ENCODE measurements around the gene LTA4H. TPM values are rescaled to one million over a fixed set of nuclear protein-coding genes. Genes with fewer than 3 reads are reported as not detected.

LTA4H gene
- total and polyA plus RNA-seq, 10 of the 15 experiments (the other 5 are each of a cell fraction or from before 2014, with no cell fraction given) = 43.9 to 106 (median 47.3) TPM

DNA sequence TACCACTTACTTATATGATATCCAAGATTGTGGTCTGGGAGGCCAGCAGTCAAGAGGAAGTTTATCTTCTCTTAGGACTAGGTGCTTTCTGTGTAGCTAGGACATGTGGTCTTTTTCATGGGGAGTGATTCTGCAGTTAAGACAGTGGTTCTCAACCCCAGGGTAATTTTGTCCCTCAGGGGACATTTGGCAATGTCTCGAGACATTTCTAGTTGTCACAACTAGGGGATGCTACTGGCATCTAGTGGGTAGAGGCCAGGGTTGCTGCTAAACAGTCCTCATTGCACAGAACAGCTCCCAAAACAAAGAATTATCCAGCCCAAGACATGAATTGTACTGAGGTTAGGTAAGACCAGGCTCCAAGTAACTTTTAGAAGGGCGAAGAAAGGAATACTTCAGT, 72.3 kb downstream of the LTA4H start (continued):
- TF ChIP-seq, protein P1, sequence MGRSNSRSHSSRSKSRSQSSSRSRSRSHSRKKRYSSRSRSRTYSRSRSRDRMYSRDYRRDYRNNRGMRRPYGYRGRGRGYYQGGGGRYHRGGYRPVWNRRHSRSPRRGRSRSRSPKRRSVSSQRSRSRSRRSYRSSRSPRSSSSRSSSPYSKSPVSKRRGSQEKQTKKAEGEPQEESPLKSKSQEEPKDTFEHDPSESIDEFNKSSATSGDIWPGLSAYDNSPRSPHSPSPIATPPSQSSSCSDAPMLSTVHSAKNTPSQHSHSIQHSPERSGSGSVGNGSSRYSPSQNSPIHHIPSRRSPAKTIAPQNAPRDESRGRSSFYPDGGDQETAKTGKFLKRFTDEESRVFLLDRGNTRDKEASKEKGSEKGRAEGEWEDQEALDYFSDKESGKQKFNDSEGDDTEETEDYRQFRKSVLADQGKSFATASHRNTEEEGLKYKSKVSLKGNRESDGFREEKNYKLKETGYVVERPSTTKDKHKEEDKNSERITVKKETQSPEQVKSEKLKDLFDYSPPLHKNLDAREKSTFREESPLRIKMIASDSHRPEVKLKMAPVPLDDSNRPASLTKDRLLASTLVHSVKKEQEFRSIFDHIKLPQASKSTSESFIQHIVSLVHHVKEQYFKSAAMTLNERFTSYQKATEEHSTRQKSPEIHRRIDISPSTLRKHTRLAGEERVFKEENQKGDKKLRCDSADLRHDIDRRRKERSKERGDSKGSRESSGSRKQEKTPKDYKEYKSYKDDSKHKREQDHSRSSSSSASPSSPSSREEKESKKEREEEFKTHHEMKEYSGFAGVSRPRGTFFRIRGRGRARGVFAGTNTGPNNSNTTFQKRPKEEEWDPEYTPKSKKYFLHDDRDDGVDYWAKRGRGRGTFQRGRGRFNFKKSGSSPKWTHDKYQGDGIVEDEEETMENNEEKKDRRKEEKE (IDR thresholded peaks at IDR 0.05) = no peak

DNA sequence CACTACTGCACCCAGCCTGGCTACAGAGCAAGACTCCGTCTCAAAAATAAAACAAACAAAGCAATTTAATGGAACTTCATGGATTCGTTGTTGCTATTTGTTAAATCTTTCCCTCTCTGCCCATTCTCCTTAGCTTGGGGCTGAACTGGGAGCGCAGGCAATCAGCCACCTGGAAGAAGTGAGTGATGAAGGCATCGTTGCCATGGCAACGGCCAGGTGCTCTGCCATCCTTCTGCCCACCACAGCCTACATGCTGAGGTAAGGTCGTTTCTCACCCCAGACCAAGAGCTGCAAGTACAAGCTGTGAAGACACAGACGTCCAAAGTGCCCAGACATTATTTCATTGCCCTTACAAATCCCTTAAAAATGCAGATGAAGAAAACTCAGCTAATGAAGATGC, 73.2 kb downstream of the LTA4H start:
- H3K4me3 ChIP-seq = no peak overlapping the region
- no peak overlapping the region for H2AFZ ChIP-seq (ENCODE audit: control insufficient read depth, low read depth, low read length)
- no peak overlapping the region for H3K4me2 ChIP-seq (ENCODE audit: control insufficient read depth, insufficient read depth)
- H4K20me1 ChIP-seq (ENCODE audit: control insufficient read depth, insufficient read depth) = no peaks in the 10 kb centered on the region
- TF ChIP-seq MXI1 (IDR thresholded peaks at IDR 0.05; ENCODE audit: low read depth, low read length) (no peak), POLR2AphosphoS2 (IDR thresholded peaks at IDR 0.05; ENCODE audit: low read depth, low read length) (no peak), SREBF2 (IDR thresholded peaks at IDR 0.05; ENCODE audit: low read length) (no peak), SMC3 (IDR thresholded peaks at IDR 0.05; ENCODE audit: borderline replicate concordance, low read length) (no peak), HCFC1 (IDR thresholded peaks at IDR 0.05; ENCODE audit: low read length) (no peak), NFXL1 (IDR thresholded peaks at IDR 0.05; ENCODE audit: borderline replicate concordance) (no peak), BACH1 (IDR thresholded peaks at IDR 0.05; ENCODE audit: borderline replicate concordance) (no peak), NR2C2 (IDR thresholded peaks at IDR 0.05; ENCODE audit: borderline replicate concordance, control insufficient read depth, insufficient read length, low read depth) (no peak), FOXM1 (IDR thresholded peaks at IDR 0.05; ENCODE audit: low read depth, low read length) (no peak), MYB (IDR thresholded peaks at IDR 0.05; ENCODE audit: borderline replicate concordance, low read depth, low read length) (no peak), ZNF274 (IDR thresholded peaks at IDR 0.05; ENCODE audit: insufficient read depth, insufficient read length) (no peak), ZNF207 (IDR thresholded peaks at IDR 0.05; ENCODE audit: borderline replicate concordance) (no peak), PAX8 (IDR thresholded peaks at IDR 0.05) (no peak), FOXK2 (IDR thresholded peaks at IDR 0.05) (no peak), RB1 (IDR thresholded peaks at IDR 0.05; ENCODE audit: borderline replicate concordance) (no peak), SIN3A (IDR thresholded peaks at IDR 0.05; ENCODE audit: low read depth, low read length) (no peak), CBX5 (IDR thresholded peaks at IDR 0.05; ENCODE audit: low read depth) (no peak), HDGF (IDR thresholded peaks at IDR 0.05) (no peak), ASH2L (IDR thresholded peaks at IDR 0.05; ENCODE audit: borderline replicate concordance, low read depth) (no peak)
- TF ChIP-seq, protein P2, sequence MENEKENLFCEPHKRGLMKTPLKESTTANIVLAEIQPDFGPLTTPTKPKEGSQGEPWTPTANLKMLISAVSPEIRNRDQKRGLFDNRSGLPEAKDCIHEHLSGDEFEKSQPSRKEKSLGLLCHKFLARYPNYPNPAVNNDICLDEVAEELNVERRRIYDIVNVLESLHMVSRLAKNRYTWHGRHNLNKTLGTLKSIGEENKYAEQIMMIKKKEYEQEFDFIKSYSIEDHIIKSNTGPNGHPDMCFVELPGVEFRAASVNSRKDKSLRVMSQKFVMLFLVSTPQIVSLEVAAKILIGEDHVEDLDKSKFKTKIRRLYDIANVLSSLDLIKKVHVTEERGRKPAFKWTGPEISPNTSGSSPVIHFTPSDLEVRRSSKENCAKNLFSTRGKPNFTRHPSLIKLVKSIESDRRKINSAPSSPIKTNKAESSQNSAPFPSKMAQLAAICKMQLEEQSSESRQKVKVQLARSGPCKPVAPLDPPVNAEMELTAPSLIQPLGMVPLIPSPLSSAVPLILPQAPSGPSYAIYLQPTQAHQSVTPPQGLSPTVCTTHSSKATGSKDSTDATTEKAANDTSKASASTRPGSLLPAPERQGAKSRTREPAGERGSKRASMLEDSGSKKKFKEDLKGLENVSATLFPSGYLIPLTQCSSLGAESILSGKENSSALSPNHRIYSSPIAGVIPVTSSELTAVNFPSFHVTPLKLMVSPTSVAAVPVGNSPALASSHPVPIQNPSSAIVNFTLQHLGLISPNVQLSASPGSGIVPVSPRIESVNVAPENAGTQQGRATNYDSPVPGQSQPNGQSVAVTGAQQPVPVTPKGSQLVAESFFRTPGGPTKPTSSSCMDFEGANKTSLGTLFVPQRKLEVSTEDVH (IDR thresholded peaks at IDR 0.05; ENCODE audit: low read depth, partially characterized antibody) = no peak
- ChIA-PET SMC1A (ENCODE audit: uncharacterized antibody, unreplicated experiment) (interaction anchor here (0.7 to 1.9 kb wide), 3 partner anchors 9 to 156 kb away, joined by 3 to 6 read pairs (median 5); no protein-coding TSS in a partner anchor), POLR2A (no interaction called here), RAD21 (ENCODE audit: unreplicated experiment) (no interaction called here), CTCF (interaction anchor here (0.9 to 3.9 kb wide), 4 partner anchors 20 to 44 kb away, joined by 3 to 19 read pairs (median 7); partner anchors contain the start of gene CCDC38)
- DNase-seq (ENCODE audit: low read depth, low spot score) (no peak), FAIRE-seq (no peak), ATAC-seq (no peak)
- no peak overlapping the region for H3K9ac ChIP-seq (ENCODE audit: control insufficient read depth, insufficient read depth, low read length)
- no peaks in the 10 kb centered on the region for H3K36me3 ChIP-seq (ENCODE audit: control insufficient read depth in 2 of 2, insufficient read depth in 2 of 2, low read length in 1 of 2)
- intact Hi-C loops (cut with micrococcal nuclease; ENCODE audit: unreplicated experiment) = no loop called here
- no peaks in the 10 kb centered on the region for H3K4me1 ChIP-seq (ENCODE audit: control insufficient read depth, insufficient read depth, low read length)
- no TSS peak for BruUV-seq (replicated peaks)
- H3K27me3 ChIP-seq (replicated peaks in 1 of 2; ENCODE audit: control insufficient read depth in 2 of 2, insufficient read depth in 2 of 2, low read length in 1 of 2) = no peaks in the 10 kb centered on the region
- no peaks in the 10 kb centered on the region for H3K79me2 ChIP-seq (ENCODE audit: control insufficient read depth, insufficient read depth, low read length)
- no peaks in the 10 kb centered on the region for H3K9me3 ChIP-seq (replicated peaks; ENCODE audit: control insufficient read depth, insufficient read depth, low read length)
- in situ Hi-C loops (cut with MboI) = no loop called here
- H3K27ac ChIP-seq (ENCODE audit: control insufficient read depth, insufficient read depth) = no peak overlapping the region
- 38% methylated on average over 7 of the region's 7 CpGs for WGBS (ENCODE audit: insufficient coverage, insufficient replicate concordance, low lambda C conversion rate, missing lambda C conversion rate)

Data from GM12878 (cell line).